Thoracic aorta (tissue), 2 donors: ENCODE measurements around the gene SPINDOC. TPM values are rescaled to one million over a fixed set of nuclear protein-coding genes. Genes with fewer than 3 reads are reported as not detected.
A peak's percentile ranks its signal among the peaks of the same experiment; 100 is the strongest.

Experiments
- ATAC-seq: fragments of 150-250 bp; one replicate; pipeline ENCODE4 v1.8.0; 2017; ENCODE audit warnings: low read depth; ENCODE audit not compliant: insufficient number of reproducible peaks, low FRiP score
- DNase-seq: peaks from one replicate; pipeline ENCODE4 v3.0.0-alpha.2; 2020; ENCODE audit warnings: low spot score
- H3K27ac ChIP-seq, 2 donors: fragments of 200-600 bp; sonication (generic); 1 replicate in 1 of 2; 2 replicates in 1 of 2; pipeline ENCODE4 v1.5.1; 2016; ENCODE audit warnings: mild to moderate bottlenecking in 2 of 2, moderate library complexity in 2 of 2
- H3K27me3 ChIP-seq: fragments of 200-600 bp; sonication (generic); replicated peaks from 2 replicates; pipeline ENCODE4 v1.6.0; 2016; ENCODE audit warnings: mild to moderate bottlenecking; ENCODE audit not compliant: insufficient read depth
- H3K36me3 ChIP-seq: fragments of 200-600 bp; sonication (generic); one replicate; pipeline ENCODE4 v1.5.1; 2016
- H3K4me1 ChIP-seq, 2 donors: fragments of 200-600 bp; sonication (generic); 1 replicate in 1 of 2; 2 replicates in 1 of 2; pipeline versions ENCODE4 v1.5.1 to v1.6.0; 2016; ENCODE audit warnings: low read depth in 2 of 2, mild to moderate bottlenecking in 1 of 2; ENCODE audit not compliant: control insufficient read depth in 1 of 2
- H3K4me3 ChIP-seq: fragments of 200-600 bp; sonication (generic); 2 replicates; pipeline ENCODE4 v1.5.1; 2016; ENCODE audit warnings: mild to moderate bottlenecking
- H3K9me3 ChIP-seq: fragments of 200-600 bp; sonication (generic); 2 replicates; pipeline ENCODE4 v1.5.1; 2016
- total RNA-seq, 2 donors: library from RNA; depleted of rRNA; stranded (reverse); fragments of >200 nt; gene quantifications; one replicate each; pipeline versions ENCODE4 v1.1.0 to v1.2.3, GENCODE V29; 2016
- TF ChIP-seq, protein P1 (sequence below): fragments of 200-600 bp; sonication (generic); IDR thresholded peaks from one replicate; pipeline ENCODE4 v1.5.1; 2019; ENCODE audit warnings: antibody characterized with exemption

SPINDOC gene
- total RNA-seq, 2 donors from 2014 or later = 14.8 to 16.4 TPM

DNA sequence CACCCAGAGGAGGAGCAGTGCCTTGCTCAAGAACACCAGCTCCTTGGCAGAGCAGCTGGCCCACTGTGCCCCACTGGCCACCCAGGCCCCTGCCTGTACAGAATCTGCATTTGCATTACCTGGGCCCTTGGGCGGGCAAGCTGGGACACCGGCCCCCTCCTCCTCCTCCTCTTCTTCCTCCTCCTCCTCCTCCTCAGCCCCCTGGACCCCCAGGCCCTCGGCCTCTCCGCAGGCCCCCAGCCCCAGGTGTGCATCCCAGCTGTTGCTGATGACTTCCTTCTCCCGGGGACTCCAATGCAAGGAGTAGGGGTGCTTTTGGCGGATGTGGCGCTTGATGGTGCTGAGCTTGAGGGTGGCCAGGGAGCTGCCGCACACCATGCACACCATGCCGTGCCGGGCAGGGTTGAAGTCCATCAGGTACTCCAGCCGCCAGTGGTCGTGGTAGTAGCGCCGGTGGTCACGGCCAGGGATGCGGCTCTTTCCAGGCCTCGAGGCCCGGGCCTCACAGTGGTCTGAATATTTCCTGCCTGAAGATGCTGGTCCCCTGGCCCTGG, 47.5 kb upstream of the SPINDOC start:
- H3K27me3 ChIP-seq = no peaks in the 10 kb centered on the region
- TF ChIP-seq, protein P1, sequence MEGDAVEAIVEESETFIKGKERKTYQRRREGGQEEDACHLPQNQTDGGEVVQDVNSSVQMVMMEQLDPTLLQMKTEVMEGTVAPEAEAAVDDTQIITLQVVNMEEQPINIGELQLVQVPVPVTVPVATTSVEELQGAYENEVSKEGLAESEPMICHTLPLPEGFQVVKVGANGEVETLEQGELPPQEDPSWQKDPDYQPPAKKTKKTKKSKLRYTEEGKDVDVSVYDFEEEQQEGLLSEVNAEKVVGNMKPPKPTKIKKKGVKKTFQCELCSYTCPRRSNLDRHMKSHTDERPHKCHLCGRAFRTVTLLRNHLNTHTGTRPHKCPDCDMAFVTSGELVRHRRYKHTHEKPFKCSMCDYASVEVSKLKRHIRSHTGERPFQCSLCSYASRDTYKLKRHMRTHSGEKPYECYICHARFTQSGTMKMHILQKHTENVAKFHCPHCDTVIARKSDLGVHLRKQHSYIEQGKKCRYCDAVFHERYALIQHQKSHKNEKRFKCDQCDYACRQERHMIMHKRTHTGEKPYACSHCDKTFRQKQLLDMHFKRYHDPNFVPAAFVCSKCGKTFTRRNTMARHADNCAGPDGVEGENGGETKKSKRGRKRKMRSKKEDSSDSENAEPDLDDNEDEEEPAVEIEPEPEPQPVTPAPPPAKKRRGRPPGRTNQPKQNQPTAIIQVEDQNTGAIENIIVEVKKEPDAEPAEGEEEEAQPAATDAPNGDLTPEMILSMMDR = no peak
- DNase-seq = no peak
- H3K36me3 ChIP-seq = no peaks in the 10 kb centered on the region
- no peak for ATAC-seq
- H3K4me3 ChIP-seq = no peak overlapping the region
- H3K4me1 ChIP-seq = peaks cover 14 to 40% of the 10 kb centered on the region in 2 donors
- H3K9me3 ChIP-seq = no peaks in the 10 kb centered on the region
- peak overlapping the region in 1 of 2 donors; percentile 3 for H3K27ac ChIP-seq

DNA sequence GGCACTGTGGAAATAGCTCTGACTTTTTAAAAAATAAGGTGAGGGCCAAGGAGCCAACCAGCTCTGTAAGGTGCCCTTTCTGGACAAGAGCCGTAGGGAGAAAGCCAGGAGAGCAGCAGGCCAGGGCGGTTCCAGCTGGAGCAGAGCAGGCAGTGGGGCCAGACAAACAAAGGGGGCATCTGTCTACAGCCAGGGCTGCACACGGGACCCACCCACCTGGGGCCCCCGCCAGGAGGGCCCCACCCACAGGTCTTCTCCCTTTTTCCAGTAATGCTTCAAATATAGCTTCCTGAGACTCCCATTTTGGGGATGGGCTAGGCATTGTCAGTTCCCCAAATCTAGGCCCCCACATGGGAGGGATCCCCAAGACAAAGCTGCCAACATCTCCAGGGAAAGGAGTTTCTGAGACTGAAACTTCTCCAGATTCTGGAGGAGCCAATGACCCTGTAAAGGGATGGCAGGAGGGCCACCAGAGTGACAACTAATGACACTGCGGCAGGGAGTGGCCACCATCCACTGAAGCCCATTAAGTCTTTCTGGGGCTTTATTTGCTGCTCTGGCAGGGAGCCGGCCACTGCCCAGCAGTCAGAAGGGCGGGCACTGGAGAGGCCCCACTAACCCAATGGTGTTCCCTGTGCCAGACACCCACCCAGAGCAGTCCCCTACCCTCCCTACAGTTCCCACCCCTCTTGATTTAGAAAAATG, 46.6 kb upstream of the SPINDOC start:
- Histone ChIP-seq H3K9me3 (no peaks in the 10 kb centered on the region), H3K4me1 (peaks cover 14 to 40% of the 10 kb centered on the region in 2 donors), H3K36me3 (no peaks in the 10 kb centered on the region), H3K4me3 (peak overlapping the region; percentile 91), H3K27me3 (no peaks in the 10 kb centered on the region), H3K27ac (peak overlapping the region; percentile 67 to 72)
- ATAC-seq = no peak
- no peak for DNase-seq
- TF ChIP-seq, protein P1 = no peak

DNA sequence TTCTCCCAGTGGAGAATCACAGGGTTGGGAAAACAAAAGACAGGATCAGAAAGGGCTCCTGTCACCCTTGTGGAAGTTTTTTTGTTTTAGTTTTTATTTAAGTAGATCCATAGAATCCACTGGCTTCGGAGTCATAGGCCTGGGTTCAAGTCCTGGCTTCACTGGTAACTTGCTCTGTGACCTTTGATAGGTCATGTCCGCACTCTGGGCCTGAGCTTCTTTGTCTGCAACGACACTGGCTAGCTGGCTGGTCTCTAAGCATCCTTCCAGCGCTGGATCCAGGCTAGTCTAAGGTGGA, 46.0 kb upstream of the SPINDOC start:
- TF ChIP-seq, protein P1 = no peak
- no peaks in the 10 kb centered on the region for H3K9me3 ChIP-seq
- H3K27me3 ChIP-seq = no peaks in the 10 kb centered on the region
- no peak for DNase-seq
- peak overlapping the region; percentile 91 for H3K4me3 ChIP-seq
- H3K27ac ChIP-seq = peak overlapping the region; percentile 67 to 72
- H3K4me1 ChIP-seq = peaks cover 14 to 36% of the 10 kb centered on the region in 2 donors
- H3K36me3 ChIP-seq = no peaks in the 10 kb centered on the region
- no peak for ATAC-seq

DNA sequence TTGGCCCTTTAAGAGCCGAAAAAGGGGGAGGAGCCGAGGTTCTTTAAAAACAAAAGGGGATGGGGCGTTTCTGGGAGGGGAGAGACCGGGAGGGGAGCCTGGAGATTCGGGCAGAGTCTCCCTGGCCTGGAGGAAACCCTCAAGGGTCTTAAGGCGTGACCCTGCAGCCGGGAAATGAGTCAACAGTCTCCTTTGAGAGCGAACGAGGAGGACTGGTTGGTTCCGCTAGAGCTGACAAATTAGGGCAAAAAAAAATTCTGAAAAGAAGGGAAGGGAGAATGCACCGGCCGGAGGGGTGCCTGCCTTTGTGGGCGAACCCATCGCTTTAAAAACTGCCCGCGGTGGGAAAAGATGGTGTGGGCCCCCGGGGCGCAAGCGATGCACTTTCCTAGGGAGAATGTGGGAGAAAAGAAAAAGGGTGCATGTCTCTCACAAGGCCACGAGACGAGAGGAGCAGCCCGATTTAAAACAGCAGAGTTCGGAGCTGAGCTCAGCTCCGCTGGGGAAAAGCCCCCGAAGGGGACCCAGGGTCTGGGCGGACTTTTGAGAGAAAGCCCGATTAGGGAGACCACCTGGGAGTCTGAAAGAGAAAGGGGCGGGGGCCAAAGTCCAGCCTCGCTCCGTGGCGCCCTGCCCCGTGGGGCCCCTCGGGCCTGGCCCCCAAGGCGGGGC, 45.6 kb upstream of the SPINDOC start:
- Histone ChIP-seq H3K27me3 (no peaks in the 10 kb centered on the region), H3K4me1 (peaks cover 14 to 32% of the 10 kb centered on the region in 2 donors), H3K4me3 (peak overlapping the region; percentile 91), H3K27ac (peak overlapping the region; percentile 67 to 72), H3K36me3 (no peaks in the 10 kb centered on the region), H3K9me3 (no peaks in the 10 kb centered on the region)
- ATAC-seq (peak; percentile 72), DNase-seq (peak; percentile 50)
- TF ChIP-seq, protein P1 = no peak

DNA sequence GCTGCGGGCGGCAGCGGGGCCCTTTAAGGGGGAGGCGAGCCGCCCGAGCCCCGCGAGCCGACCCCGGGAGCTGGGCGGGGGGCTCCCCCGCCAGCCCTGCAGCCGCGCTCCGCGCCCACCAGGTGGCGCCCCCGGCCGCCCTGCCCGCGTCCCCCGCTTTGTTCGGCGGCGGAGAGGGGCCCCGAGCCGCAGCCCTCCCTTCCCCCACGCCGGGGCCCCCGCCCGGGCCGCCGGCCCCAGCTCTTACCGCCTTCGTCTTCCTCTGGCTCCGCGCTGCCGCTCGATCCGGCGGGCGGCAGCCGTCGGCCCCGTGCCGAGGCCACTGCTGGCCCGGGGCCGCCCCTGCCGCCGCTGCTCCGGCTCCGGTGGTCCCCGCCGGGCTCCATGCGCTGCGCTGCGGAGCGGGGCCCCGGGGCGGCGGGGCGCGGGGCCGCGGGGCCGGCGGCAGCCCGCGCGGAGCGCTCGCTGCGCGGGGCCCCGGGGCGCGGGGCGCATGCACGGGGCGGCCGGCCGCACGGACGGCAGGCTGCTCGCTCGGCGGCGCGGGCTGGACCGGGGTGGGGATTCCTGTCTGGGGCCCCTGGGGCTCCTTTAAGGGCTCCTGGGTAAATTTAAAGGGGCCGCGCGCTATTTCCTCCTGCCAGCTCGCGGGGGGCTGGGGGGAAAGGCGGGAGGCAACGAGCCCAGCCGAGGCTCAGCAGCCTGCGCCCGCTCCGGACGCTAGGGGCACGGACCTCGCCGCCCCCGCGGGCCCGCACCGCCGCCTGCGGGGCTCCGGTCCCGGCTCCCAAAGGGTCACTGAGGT, 44.8 kb upstream of the SPINDOC start, which contains the start of gene ZFTA:
Gene ZFTA (minus strand): TSS at position 539 of the 805 bp plus-strand sequence. CDS start 153 bp downstream, at position 386.
- Histone ChIP-seq H3K4me3 (peak within 1 kb of the TSS; percentile 91), H3K27me3 (no peaks in the 10 kb centered on the region), H3K27ac (peak within 1 kb of the TSS; percentile 67 to 72), H3K4me1 (peaks cover 10 to 25% of the 10 kb centered on the region in 2 donors), H3K36me3 (no peaks in the 10 kb centered on the region), H3K9me3 (no peaks in the 10 kb centered on the region)
- peak; percentile 24 for ATAC-seq
- no peak for DNase-seq
- TF ChIP-seq, protein P1 = peak; percentile 35
